GM18520 (cell line): Measurements from ENCODE around the gene ANKK1.

ENCODE experiments used
- ATAC-seq: cut with Tn5 transposase; IDR thresholded peaks from one replicate; pipeline ENCODE4 v1.9.1; 2021; ENCODE audit not compliant: unreplicated experiment

The ANKK1 gene

GRCh38 chr11:113449743-113450142 is 62.2 kb downstream of the ANKK1 start:
- ATAC-seq = no peak
